Stimulated activated CD8-positive, alpha-beta memory T cell treated with anti-CD3 and anti-CD28 coated beads, Interleukin-12 subunit alpha, Interleukin-12 subunit beta, amount 100 ng/mL, for 24 hours (primary cell): ENCODE measurements around the gene CDY2A.
"Not testable (repeated sequence)": the region's sequence is repeated elsewhere in the genome, so short reads cannot be mapped to it uniquely, and the experiment has no call there.

Source experiments
- DNase-seq: peaks from one replicate; pipeline ENCODE4 v3.0.0-alpha.2; 2020; ENCODE audit errors: extremely low read depth

The CDY2A gene

GRCh38 chrY:18025487-18025886 lies at the start of gene CDY2A:
CDY2A (plus strand) TSS chrY:18025787; CDS start chrY:18026115, 328 bp downstream.
- DNase-seq: not testable (repeated sequence)

- DNase-seq: not testable (repeated sequence)
These were observed 28.0 kb upstream of the CDY2A start for GRCh38 chrY:17997586-17997985.

GRCh38 chrY:17998266-17998665 lies 27.3 kb upstream of the CDY2A start:
- DNase-seq: not testable (repeated sequence)

DNA sequence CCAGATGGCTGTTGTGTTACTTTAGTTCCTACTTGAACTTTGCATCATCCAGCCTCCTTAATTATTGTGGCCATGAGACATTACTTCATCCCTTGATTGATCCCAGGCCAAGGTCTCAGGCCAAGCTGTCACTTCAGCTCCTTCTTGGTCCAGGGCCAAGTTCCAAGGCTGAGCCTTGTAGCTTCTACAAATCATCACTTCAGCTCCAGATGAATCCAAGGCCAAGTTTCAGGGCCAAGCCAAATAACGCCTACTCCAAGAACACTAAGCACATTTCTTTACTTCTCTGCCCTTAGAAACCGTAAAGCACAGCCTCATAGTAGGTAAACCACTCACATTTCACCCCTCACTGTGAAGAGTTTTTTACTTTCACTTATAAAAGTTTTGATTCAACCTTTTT lies 1.7 kb upstream of the CDY2A start:
- not testable (repeated sequence) for DNase-seq

DNA sequence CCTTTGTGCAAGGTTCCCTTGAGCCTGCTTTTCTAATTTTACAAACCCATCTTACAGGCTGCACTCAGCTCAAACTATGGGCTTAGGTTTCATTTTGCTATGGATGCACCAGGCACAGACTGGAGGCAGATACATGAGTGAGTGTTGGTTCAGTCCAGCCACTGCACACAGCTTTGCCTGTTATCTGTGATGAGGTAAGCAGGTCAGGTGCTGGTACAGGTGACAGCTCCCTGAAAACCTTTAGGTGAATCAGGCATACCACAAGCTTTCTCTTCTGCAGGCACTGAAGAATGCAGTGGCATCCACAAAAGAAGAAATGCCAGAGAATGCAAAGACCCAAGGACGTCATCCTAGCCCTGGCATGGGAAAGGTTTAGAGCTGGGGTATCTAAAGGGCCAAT lies 3.3 kb downstream of the CDY2A start:
- DNase-seq: not testable (repeated sequence)

DNA sequence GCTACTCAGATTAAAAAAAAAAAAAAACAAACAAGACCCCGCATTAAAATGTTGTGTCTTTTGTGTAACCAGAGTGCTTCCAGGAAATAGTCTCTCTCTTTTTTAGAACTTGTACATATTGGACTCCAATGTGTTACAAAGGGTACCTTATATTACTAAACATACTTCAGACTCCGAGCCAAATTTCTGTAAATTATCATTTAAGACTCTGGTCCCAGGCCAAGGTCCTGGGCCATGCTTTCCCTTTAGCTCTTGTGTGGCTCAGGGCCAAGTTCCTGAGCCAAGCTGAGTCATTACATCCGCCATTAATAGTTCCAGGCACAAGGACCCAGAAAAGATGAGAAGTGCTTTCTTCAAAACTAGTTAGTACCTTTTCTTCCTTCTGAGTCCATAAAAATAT lies 4.6 kb downstream of the CDY2A start:
- not testable (repeated sequence) for DNase-seq

DNA sequence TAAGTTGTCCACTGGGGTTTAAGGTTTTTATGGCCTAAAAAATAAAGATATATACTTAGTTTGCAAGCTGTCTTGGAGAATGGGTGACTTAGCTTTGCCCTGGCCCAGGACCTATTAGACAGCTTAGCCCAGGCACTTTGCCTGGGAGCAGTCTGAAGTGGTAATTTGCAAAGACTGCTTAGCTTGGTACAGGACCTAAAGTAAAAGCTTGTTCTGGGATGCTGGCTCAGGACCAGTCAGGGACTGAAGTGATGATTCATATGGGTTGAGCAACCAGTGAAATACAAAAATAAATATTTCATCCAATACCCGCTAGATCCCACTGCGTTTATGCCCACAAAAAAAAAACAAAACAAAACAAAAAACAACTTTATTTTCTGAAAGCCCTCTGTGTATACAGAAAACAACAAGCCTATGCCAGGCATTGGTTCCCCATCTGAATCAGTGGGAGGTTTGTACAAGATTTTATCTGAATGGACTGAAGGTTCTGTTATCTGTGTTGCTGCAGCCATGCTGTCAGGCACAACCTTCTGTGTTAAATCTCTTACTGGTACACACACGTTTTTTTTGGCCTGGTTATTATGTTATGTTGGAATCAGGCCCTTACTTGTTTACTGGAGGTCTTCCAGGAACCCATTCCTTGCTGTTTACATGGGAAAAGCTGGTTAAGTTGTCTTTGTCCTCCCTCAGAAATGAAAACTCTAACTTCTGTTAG lies 8.7 kb downstream of the CDY2A start:
- DNase-seq: not testable (repeated sequence)

- DNase-seq: not testable (repeated sequence)
These were observed 9.3 kb downstream of the CDY2A start for GRCh38 chrY:18034864-18035263.

GRCh38 chrY:18044990-18045389 lies 19.4 kb downstream of the CDY2A start:
- not testable (repeated sequence) for DNase-seq

- not testable (repeated sequence) for DNase-seq
These were observed 22.8 kb downstream of the CDY2A start for GRCh38 chrY:18048149-18049040.

- DNase-seq: not testable (repeated sequence)
These were observed 23.5 kb downstream of the CDY2A start for GRCh38 chrY:18049061-18049460.

GRCh38 chrY:18056473-18056872 lies 30.9 kb downstream of the CDY2A start:
- not testable (repeated sequence) for DNase-seq

- DNase-seq: not testable (repeated sequence)
These were observed 47.9 kb downstream of the CDY2A start for GRCh38 chrY:18073464-18073863.
